Retinal pigment epithelial cell (primary cell): ENCODE data around the gene UVRAG.
A peak's percentile ranks its signal among the peaks of the same experiment; 100 is the strongest.
"Not testable (repeated sequence)": the region's sequence is repeated elsewhere in the genome, so short reads cannot be mapped to it uniquely, and the experiment has no call there.

Experiments
- DNase-seq: peaks from one replicate; pipeline ENCODE4 v3.0.0-alpha.2; 2010; ENCODE audit warnings: low read depth
- H3K4me3 ChIP-seq: 2 replicates; pipeline ENCODE4 v1.5.1; 2011; ENCODE audit warnings: mild to moderate bottlenecking, low read length, control low read depth, moderate library complexity
- CTCF ChIP-seq: conservative IDR thresholded peaks from 2 replicates; pipeline ENCODE4 v1.5.1; 2011; ENCODE audit warnings: low read depth, low read length, control low read depth, inconsistent platforms

The UVRAG gene

DNA sequence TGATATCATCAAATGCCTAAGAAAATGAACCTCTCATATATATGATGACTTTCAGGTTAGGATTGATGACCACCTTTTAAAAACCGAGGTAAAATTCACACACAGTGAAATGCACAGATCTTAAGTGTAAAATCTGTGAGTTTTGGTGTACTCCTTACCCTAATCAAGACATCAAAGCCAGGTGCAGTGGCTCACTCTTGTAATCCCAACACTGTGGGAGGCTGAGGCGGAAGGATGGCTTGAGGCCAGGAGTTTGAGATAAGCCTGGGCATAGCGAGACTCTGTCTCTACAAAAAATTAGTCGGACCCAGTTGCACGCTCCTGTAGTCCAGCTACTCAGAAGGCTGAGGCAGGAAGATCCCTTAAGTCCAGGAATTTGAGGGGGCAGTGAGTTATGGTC is 140.4 kb downstream of the UVRAG start:
- no peak for TF ChIP-seq CTCF
- DNase-seq, result no peak
- no peak overlapping the region for H3K4me3 ChIP-seq

DNA sequence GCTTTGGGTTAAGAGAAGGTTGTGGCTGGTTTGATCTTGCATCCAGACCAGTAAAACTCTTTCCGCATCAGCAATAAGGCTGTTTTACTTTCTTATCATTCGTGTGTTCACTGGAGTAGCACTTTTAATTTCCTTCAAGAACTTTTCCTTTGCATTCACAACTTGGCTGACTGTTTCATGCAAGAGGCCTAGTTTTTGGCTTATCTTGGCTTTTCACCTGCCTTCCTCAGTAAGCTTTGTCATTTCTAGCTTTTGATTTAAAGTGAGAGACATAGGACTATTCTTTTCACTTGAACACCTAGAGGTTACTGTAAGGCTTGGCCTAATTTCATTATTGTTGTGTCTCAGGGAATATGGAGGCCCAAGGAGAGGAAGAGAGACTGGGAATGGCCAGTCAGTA is 144.5 kb downstream of the UVRAG start:
- no peak for TF ChIP-seq CTCF
- DNase-seq, result no peak
- no peak overlapping the region for H3K4me3 ChIP-seq

DNA sequence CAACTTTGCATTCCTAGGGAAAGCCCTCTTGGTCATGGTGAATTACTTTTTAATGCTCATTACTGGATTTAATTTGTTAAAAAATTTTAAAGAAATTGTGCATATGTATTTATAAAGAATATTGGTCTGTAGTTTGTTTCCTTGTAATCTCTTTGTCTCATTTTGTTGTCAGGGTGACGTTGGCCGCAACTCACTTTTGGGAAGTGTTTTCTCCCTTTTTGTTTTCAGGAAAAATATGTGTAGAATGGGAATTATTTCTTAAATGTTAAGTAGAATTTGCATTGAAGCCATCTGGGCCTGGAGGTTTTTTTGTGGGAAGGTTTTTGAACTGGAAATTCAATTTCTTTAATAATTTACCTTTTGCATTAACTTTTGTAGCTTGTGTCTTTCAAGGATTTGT is 149.1 kb downstream of the UVRAG start:
- TF ChIP-seq CTCF, result no peak

GRCh38 chr11:75966537-75967287 is 151.7 kb downstream of the UVRAG start:
- no peak overlapping the region for H3K4me3 ChIP-seq
- no peak for DNase-seq
- TF ChIP-seq CTCF, result no peak

More for the DNA sequence above, 149.1 kb downstream of the UVRAG start:
- no peak overlapping the region for H3K4me3 ChIP-seq
- no peak for DNase-seq

- no peak for TF ChIP-seq CTCF
- no peak for DNase-seq
- no peak overlapping the region for H3K4me3 ChIP-seq
These were observed 153.1 kb downstream of the UVRAG start for GRCh38 chr11:75968021-75968625.

DNA sequence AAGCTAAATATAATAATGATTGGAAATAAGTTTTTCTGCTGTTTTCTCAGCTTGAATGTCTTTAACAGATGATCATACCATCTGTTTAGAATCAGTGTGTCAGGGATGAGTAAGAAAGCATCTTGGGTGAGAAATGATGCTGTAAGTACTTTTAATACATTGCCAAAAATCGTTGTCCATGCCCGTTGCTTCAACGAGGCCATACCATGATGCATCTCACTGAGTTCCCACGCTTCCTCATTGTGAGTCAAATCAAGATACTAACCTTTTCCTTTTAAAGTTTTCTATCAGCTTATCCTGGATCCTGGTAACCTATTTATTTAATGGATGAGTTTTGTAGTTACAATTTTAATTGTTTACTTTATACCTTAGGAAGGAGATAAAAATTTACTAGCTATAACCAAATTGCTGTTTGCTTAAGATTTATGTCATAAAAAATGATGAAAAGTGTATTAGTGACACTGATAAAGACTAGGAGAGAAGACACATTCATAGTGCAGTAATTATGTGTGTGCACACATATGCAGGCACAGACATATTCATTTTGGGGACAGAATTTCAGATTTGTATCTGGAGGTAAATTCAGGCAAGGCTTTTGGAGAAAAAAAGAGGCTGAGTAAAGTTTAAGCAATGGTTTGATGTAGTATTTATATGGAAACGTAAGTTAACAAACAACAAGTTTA is 154.8 kb downstream of the UVRAG start:
- H3K4me3 ChIP-seq, result no peak overlapping the region
- DNase-seq, result no peak
- TF ChIP-seq CTCF, result no peak

GRCh38 chr11:75973710-75974109 is 158.7 kb downstream of the UVRAG start:
- not testable (repeated sequence) for DNase-seq, H3K4me3 ChIP-seq

DNA sequence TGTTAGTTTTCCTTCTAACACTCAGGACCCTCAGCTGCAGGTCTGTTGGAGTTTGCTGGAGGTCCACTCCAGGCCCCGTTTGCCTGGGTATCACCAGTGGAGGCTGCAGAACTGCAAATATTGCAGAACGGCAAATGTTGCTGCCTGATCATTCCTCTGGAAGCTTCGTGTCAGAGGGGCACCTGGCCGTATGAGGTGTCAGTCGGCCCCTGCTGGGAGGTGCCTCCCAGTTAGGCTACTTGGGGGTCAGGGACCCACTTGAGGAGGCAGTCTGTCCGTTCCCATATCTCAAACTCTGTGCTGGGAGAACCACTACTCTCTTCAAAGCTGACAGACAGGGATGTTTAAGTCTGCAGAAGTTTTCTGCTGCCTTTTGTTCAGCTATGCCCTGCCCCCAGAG is 164.1 kb downstream of the UVRAG start:
- DNase-seq, H3K4me3 ChIP-seq: not testable (repeated sequence)

DNA sequence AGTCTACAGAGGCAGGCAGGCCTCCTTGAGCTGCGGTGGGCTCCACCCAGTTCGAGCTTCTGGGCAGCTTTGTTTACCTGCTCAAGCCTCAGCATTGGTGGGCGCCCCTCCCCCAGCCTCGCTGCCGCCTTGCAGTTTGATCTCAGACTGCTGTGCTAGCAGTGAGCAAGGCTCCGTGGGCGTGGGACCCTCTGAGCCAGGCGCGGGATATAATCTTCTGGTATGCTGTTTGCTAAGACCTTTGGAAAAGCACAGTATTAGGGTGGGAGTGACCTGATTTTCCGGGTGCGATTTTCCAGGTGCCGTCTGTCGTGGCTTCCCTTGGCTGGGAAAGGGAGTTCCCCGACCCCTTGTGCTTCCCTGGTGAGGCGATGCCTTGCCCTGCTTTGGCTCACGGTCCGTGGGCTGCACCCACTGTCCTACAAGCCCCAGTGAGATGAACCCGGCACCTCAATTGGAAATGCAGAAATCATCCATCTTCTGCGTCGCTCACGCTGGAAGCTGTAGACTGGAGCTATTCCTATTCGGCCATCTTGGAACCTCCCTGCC is 164.5 kb downstream of the UVRAG start:
- not testable (repeated sequence) for DNase-seq
- H3K4me3 ChIP-seq, result peak overlapping the region; percentile 33
